SW480 (cell line): Measurements from ENCODE around the gene SMR3B.

Experiments used
- DNase-seq: peaks from one replicate; pipeline ENCODE4 v3.0.0-alpha.2; 2016; ENCODE audit warnings: low spot score

The SMR3B gene

GRCh38 chr4:70382691-70383181, at the start of gene SMR3B:
SMR3B (plus strand) TSS chr4:70383131; CDS start chr4:70384511, 1,380 bp downstream.
- DNase-seq: no peak

- no peak for DNase-seq
These were observed 48.2 kb upstream of the SMR3B start, which contains the start of gene CABS1 for GRCh38 chr4:70334681-70335080. CABS1 (plus strand) TSS chr4:70334981; CDS start chr4:70335040, 59 bp downstream.

- no peak for DNase-seq
These were observed 46.9 kb upstream of the SMR3B start for GRCh38 chr4:70336043-70336442.

GRCh38 chr4:70337886-70338420, 45.0 kb upstream of the SMR3B start:
- no peak for DNase-seq

GRCh38 chr4:70356185-70356584, 26.7 kb upstream of the SMR3B start:
- DNase-seq: no peak

- DNase-seq: no peak
These were observed 23.7 kb upstream of the SMR3B start for GRCh38 chr4:70359115-70359661.

GRCh38 chr4:70360460-70360859, 22.5 kb upstream of the SMR3B start, which contains the start of gene SMR3A:
SMR3A (plus strand) TSS chr4:70360760; CDS start chr4:70362116, 1,356 bp downstream.
- no peak for DNase-seq

- DNase-seq: no peak
These were observed 18.9 kb upstream of the SMR3B start for GRCh38 chr4:70364002-70364401.

GRCh38 chr4:70365479-70365878, 17.5 kb upstream of the SMR3B start:
- no peak for DNase-seq

GRCh38 chr4:70367813-70368212, 15.1 kb upstream of the SMR3B start:
- no peak for DNase-seq

GRCh38 chr4:70371987-70372386, 10.9 kb upstream of the SMR3B start:
- no peak for DNase-seq

- no peak for DNase-seq
These were observed 10.2 kb upstream of the SMR3B start for GRCh38 chr4:70372760-70373159.

- no peak for DNase-seq
These were observed 2.4 kb upstream of the SMR3B start for GRCh38 chr4:70380578-70380977.

GRCh38 chr4:70392057-70392776, 9.3 kb downstream of the SMR3B start:
- no peak for DNase-seq

GRCh38 chr4:70397580-70397979, 14.6 kb downstream of the SMR3B start, which contains the start of gene OPRPN:
OPRPN (plus strand) TSS chr4:70397940; CDS start chr4:70399286, 1,346 bp downstream.
- DNase-seq: no peak

- DNase-seq: no peak
These were observed 16.4 kb downstream of the SMR3B start for GRCh38 chr4:70399319-70399718.

GRCh38 chr4:70402762-70403161, 19.8 kb downstream of the SMR3B start:
- DNase-seq: no peak

GRCh38 chr4:70405765-70406164, 22.8 kb downstream of the SMR3B start:
- no peak for DNase-seq

GRCh38 chr4:70425306-70425705, 42.4 kb downstream of the SMR3B start:
- no peak for DNase-seq

GRCh38 chr4:70426789-70427188, 43.9 kb downstream of the SMR3B start:
- DNase-seq: no peak

GRCh38 chr4:70437197-70437596, 54.3 kb downstream of the SMR3B start:
- DNase-seq: no peak
